Medulla oblongata (tissue), 1 donor: Measurements from ENCODE around the gene RCOR1.

Source experiments
- DNase-seq: peaks from one replicate; pipeline ENCODE4 v3.0.0-alpha.2; 2015; ENCODE audit errors: extremely low spot score

The RCOR1 gene

GRCh38 chr14:102775855-102776760, 183.7 kb downstream of the RCOR1 start:
- peak; percentile 40 for DNase-seq

- peak; percentile 68 for DNase-seq
Measured at GRCh38 chr14:102776761-102777710, 184.6 kb downstream of the RCOR1 start, which contains the start of gene TRAF3. Gene TRAF3, plus strand, starts transcription at chr14:102777449. Its CDS starts 92,753 bp downstream, at chr14:102870202.

- DNase-seq = no peak
Measured at GRCh38 chr14:102777711-102778337, 185.4 kb downstream of the RCOR1 start.

GRCh38 chr14:102778338-102779083, 186.1 kb downstream of the RCOR1 start:
- peak; percentile 41 for DNase-seq

DNA sequence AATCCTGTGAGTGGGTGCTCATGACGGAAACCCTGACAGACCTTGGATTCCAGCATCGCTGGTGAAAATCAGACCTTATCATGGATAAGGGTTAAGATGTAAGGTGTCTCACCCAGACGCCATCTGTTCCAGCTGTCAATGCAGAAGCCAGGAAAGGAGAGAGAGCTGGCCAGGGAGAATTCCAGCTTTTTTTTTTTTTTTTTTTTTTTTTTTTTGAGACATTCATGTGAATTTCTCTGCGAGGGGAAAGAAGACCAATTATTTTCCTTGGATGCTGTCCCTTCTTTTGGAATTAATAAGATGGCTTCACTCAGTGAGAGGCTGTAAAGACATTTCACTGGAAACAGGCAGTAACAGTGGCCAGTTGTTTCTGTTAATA, 186.6 kb downstream of the RCOR1 start:
- DNase-seq = no peak

DNA sequence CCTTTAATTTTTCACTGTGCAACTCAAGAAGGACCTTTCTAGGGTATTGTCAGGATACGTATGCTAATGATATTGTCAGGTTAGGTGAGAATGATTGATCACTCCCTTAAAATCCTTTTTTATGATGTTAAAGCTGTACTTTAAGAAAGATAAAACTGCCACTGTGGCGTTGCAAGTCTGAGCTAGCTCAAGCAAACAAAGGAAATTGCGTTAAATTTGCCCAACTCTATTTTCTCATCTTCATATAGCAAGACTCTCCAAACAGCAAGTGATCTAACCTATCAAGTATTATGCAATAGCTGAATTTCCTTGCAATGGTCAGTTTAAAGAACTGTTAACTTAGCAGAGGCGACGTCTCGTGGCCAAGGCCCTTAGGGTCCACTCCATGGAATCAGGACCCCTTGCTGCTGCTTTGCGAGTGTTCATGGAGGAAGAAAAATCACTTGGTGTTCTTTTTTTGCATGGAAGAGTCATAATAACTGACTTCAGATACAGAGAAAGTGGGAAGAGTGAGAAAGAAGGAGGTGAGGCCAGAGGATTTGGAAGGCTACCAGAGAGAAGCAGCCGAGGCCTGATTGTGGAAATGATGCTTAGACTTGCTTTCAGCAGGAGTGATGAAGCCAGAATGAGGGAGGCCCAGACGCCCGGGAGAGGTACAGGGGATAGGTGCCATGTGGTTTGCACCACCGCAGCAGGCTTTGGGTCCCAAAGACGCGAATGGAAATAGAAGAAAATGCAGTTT, 187.3 kb downstream of the RCOR1 start:
- no peak for DNase-seq
